Immature natural killer cell (primary cell): Measurements from ENCODE around the gene TTBK2. TPM values are rescaled to one million over a fixed set of nuclear protein-coding genes. Genes with fewer than 3 reads are reported as not detected.
A peak's percentile ranks its signal among the peaks of the same experiment; 100 is the strongest.

Experiments used
- DNase-seq, 3 donors: peaks; one replicate each; pipeline ENCODE4 v3.0.0; 2022; ENCODE audit warnings: mixed read lengths in 1 of 3
- H3K27ac Mint-ChIP-seq, 6 donors: one replicate each; pipeline ENCODE4 v1.8.0; 2020; ENCODE audit warnings: mixed read lengths in 6 of 6, mild to moderate bottlenecking in 5 of 6, inconsistent platforms in 4 of 6, moderate library complexity in 3 of 6
- H3K27me3 Mint-ChIP-seq, 3 donors: one replicate each; pipeline ENCODE4 v1.8.0; 2020 to 2021; ENCODE audit warnings: low read depth in 3 of 3, mild to moderate bottlenecking in 3 of 3, mixed read lengths in 3 of 3, moderate library complexity in 3 of 3, inconsistent platforms in 1 of 3
- H3K36me3 Mint-ChIP-seq, 3 donors: one replicate each; pipeline ENCODE4 v1.8.0; 2020; ENCODE audit warnings: mixed read lengths in 3 of 3, inconsistent platforms in 2 of 3, mild to moderate bottlenecking in 2 of 3
- H3K4me1 Mint-ChIP-seq, 2 donors: one replicate each; pipeline ENCODE4 v1.8.0; 2020; ENCODE audit warnings: inconsistent platforms in 2 of 2, mild to moderate bottlenecking in 2 of 2, mixed read lengths in 2 of 2, moderate library complexity in 1 of 2
- H3K4me3 Mint-ChIP-seq, 5 donors: one replicate each; pipeline ENCODE4 v1.8.0; 2020; ENCODE audit warnings: mild to moderate bottlenecking in 5 of 5, mixed read lengths in 5 of 5, inconsistent platforms in 3 of 5, moderate library complexity in 3 of 5
- H3K9me3 Mint-ChIP-seq, 6 donors: one replicate each; pipeline ENCODE4 v1.8.0; 2020; ENCODE audit warnings: mild to moderate bottlenecking in 6 of 6, mixed read lengths in 6 of 6, inconsistent platforms in 4 of 6, moderate library complexity in 3 of 6
- polyA plus RNA-seq, 3 donors: library from polyadenylated mRNA; unstranded; fragments of 300-500 nt; fragmentation: Illumina TruSeq; gene quantifications; one replicate each; pipeline ENCODE4 v1.2.3, GENCODE V29; 2021

The TTBK2 gene
- polyA plus RNA-seq, 3 donors from 2014 or later = 5.1 to 11.0 (median 5.9) TPM

DNA sequence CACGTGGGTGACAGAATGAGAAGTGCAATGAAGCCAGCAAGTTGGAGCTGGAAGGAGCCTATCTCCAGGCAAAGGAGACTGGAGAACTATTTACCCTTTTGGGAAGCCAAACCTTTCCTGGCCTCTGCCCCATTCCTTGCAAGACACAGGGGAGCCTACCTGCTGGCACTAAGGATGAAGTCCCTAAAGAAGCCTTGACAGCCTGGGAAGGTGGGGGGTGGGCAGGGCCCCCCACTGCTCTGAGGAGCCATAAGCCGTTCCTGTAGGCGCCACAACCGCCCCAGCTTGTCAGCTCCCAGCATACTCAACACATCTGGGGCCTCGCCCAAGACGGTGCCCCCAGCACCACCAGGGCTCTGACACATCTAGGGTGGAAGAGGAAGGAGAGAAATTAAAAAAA lies 189.1 kb downstream of the TTBK2 start:
- peak overlapping the region in 1 of 6 donors; percentile 56 for H3K27ac Mint-ChIP-seq

DNA sequence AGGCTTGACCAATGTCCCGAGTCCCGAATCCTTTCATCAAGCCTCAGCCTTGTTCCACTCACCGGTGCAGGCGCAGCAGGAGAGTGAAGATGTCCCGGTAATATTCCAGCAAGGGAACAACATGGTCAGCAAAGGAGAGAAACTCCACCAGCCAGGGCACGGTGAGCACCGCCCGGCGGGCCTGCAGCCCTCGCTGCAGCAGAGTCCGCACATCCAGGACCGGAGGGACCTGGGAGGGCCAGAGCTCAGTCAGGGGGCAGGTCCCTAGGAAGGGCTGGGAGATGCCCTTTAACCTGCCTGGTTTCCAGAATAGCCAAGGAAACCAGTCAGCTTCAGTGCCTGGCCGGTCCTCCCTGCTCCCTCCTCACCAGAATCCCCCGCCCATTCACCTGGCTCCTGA lies 190.0 kb downstream of the TTBK2 start:
- Mint-ChIP-seq H3K4me1 (peaks cover 6 to 9% of the 10 kb centered on the region in 2 donors), H3K27me3 (peaks cover 0 to 5% (median 2%) of the 10 kb centered on the region in 3 donors), H3K36me3 (peaks cover 13 to 43% (median 30%) of the 10 kb centered on the region in 3 donors), H3K27ac (peak overlapping the region in 1 of 6 donors; percentile 16), H3K9me3 (no peaks in the 10 kb centered on the region), H3K4me3 (no peak overlapping the region)
- no peak for DNase-seq

More for the DNA sequence above, 189.1 kb downstream of the TTBK2 start:
- Mint-ChIP-seq H3K27me3 (peaks cover 0 to 6% (median 2%) of the 10 kb centered on the region in 3 donors), H3K4me1 (peaks cover 6 to 14% of the 10 kb centered on the region in 2 donors), H3K9me3 (no peaks in the 10 kb centered on the region), H3K4me3 (no peak overlapping the region), H3K36me3 (peaks cover 12 to 43% (median 27%) of the 10 kb centered on the region in 3 donors)
- no peak for DNase-seq

DNA sequence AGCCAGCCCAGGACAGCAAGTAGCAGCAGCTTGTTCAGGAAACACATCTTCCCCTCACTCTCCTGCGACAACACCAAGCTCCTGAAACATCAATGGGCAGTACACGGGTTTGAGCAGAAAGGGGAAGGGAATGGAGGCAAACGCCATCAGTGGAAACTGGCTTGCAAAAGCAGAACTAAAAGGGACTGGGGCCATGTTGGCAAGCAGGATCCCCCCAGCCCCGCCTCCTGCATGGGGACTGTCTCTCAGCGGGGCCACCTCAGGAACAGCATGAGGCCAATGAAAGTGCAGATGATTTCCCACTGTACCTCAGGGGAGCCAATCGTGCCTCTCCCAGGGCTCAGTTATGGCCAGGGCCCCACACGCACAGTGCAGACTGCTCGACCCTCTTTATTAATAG lies 190.4 kb downstream of the TTBK2 start:
- Mint-ChIP-seq H3K27ac (peak overlapping the region in 1 of 6 donors; percentile 23), H3K36me3 (peaks cover 13 to 45% (median 30%) of the 10 kb centered on the region in 3 donors), H3K27me3 (peaks cover 0 to 2% (median 2%) of the 10 kb centered on the region in 3 donors), H3K9me3 (no peaks in the 10 kb centered on the region), H3K4me3 (no peak overlapping the region), H3K4me1 (peaks cover 6 to 7% of the 10 kb centered on the region in 2 donors)
- no peak for DNase-seq

DNA sequence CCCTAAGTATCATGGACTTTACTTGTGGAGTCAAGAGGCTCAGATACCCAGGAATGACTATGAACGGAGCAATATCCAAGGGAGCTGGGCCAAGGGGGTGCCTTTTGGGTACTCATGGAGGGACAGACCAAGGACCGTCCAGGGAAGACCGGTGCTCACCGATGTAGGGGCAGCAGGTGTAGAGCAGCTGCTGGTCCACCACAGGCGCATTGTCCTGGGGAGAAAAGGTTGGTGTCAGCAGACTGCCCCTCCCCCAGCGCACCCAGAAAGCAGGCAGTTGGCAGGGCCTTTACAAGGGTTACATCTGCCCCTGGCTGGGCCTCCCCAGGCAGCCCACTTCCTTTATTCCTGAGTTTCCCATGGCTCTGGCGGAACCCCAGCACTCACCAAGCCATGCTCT lies 191.2 kb downstream of the TTBK2 start:
- Mint-ChIP-seq H3K4me3 (no peak overlapping the region), H3K27ac (no peak overlapping the region), H3K9me3 (no peaks in the 10 kb centered on the region), H3K36me3 (peaks cover 13 to 52% (median 35%) of the 10 kb centered on the region in 3 donors), H3K27me3 (peaks cover 0 to 2% (median 2%) of the 10 kb centered on the region in 3 donors), H3K4me1 (peaks cover 5 to 7% of the 10 kb centered on the region in 2 donors)
- DNase-seq = no peak

DNA sequence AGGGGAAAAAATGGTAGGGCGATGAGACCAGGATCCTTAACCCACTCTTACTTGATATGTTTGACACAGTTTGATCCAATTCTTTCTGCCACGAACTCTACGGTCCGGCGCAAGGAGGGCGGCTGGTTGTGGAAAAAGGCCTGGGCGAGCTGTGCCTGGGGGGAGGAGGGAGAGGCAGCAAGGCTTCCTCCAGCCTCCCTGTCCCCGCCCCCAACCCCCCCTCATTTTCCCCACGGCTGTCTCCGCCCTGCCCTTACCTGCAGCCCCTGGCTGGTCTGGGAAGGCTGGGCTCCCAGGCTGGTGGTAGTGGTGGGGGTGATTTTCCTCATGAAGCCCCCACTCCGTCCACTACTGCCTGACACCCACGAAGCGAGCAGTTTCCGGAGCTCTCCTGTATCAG lies 191.6 kb downstream of the TTBK2 start:
- H3K27ac Mint-ChIP-seq = no peak overlapping the region
- peaks cover under 1 to 3% of the 10 kb centered on the region in 2 donors for H3K4me1 Mint-ChIP-seq
- H3K27me3 Mint-ChIP-seq = peaks cover 0 to 2% (median 2%) of the 10 kb centered on the region in 3 donors
- no peaks in the 10 kb centered on the region for H3K9me3 Mint-ChIP-seq
- H3K36me3 Mint-ChIP-seq = peaks cover 10 to 49% (median 35%) of the 10 kb centered on the region in 3 donors
- H3K4me3 Mint-ChIP-seq = no peak overlapping the region
- no peak for DNase-seq

DNA sequence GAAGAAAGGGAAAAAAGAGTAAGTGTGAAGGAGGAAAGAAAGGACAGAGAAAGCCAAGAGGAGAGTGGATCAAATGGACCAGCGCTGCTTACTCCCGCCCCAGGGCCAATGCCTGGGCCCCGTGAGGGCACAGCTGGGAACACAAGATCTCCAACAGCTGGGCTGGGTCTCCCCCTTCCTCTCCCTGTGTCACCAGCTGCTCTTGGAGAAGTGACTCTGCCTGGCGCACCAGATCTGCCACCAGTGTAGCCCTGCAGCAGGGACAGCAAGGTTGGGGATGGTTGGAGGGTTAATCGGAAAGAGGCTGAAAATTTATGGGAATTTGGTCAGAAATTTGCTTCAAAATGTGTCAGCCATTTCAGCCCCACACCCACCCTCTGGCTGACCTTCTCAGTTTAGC lies 192.0 kb downstream of the TTBK2 start:
- no peak for DNase-seq
- peaks cover 0 to 3% of the 10 kb centered on the region in 2 donors for H3K4me1 Mint-ChIP-seq
- peaks cover 0 to 2% (median 2%) of the 10 kb centered on the region in 3 donors for H3K27me3 Mint-ChIP-seq
- H3K27ac Mint-ChIP-seq = peak overlapping the region in 1 of 6 donors; percentile 30
- H3K9me3 Mint-ChIP-seq = no peaks in the 10 kb centered on the region
- H3K36me3 Mint-ChIP-seq = peaks cover 10 to 45% (median 35%) of the 10 kb centered on the region in 3 donors
- no peak overlapping the region for H3K4me3 Mint-ChIP-seq

DNA sequence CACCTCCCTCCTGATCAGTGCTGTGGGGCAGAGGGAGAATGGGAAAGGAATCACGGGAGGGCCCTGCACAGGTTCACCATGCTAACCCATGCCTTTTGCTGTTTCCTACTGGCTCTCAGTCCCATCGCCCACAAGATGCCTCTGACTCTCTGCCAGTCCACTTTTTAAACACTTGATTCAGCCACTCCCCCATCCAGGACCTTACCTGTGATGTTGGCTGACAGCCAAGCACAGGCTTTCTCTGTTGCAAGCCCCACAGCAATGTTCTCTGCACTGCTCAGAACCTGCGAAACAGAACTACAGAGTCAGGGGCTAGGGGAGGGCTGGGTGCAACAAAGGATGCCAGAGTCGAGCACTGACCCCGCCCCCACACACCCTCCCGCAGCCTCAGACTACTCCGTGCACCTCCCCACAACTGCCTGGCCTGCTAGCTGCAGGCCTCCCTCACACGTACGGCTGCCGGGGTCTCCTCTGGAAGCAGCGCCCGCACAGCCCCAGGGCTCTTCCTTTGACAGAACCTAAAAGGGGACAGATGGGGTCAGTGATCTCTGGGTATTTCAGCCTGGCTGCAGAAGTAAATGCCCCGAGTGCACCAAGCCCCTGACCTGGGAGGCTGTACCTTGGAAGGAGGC lies 192.7 kb downstream of the TTBK2 start:
- Mint-ChIP-seq H3K4me1 (peaks cover 0 to 1% of the 10 kb centered on the region in 2 donors), H3K27me3 (peaks cover 0 to 2% (median 2%) of the 10 kb centered on the region in 3 donors), H3K9me3 (no peaks in the 10 kb centered on the region), H3K4me3 (no peak overlapping the region), H3K27ac (no peak overlapping the region), H3K36me3 (peaks cover 10 to 41% (median 37%) of the 10 kb centered on the region in 3 donors)
- DNase-seq = no peak

DNA sequence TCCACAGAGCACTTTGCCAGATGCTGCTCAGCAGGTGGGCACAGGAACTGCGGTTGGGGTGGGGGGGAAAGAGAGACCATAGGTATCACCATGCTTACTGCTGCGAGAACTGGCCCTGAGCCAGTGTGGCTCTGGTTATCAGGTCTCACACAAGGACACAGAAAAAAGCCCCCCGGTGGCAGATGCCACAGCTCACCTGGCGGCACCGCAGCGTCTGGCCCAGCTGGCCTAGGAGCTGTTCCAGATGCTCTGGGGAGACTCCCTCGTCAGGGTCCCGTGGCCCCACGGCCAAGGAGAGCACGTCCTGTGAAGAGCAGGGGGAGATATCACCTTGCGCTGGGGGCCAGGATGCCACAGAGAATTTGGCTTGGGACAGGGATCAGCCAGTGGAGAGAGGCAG lies 194.5 kb downstream of the TTBK2 start:
- H3K27ac Mint-ChIP-seq = no peak overlapping the region

DNA sequence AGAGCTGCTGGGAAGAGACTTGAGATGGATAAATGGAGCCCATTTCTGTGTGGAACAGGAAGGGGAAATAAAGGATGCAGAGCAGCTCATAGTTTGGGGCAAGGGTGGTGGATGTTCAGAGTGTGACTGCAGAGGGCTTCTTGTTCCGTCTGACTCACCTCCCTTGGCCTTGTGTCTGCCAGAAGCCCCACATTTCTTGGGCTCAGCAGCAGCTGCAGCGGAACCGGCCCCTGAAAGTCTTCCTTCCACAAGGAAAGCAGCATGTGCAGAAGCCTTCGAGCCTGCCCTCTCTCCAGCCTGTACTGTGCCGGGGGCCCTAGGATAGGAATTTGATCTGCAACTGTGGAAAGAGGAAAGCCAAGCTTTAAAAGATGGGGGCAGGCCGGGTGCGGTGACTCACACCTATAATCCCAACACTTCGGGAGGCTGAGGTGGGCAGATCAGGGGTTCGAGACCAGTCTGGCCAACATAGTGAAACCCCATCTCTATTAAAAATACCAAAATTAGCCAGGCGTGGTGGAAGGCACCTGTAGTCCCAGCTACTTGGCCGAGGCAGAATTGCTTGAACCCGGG lies 195.2 kb downstream of the TTBK2 start:
- Mint-ChIP-seq H3K4me1 (peaks cover 0 to 1% of the 10 kb centered on the region in 2 donors), H3K27me3 (peaks cover 0 to 2% (median 0%) of the 10 kb centered on the region in 3 donors), H3K36me3 (peaks cover 6 to 27% (median 23%) of the 10 kb centered on the region in 3 donors), H3K27ac (no peak overlapping the region), H3K9me3 (no peaks in the 10 kb centered on the region), H3K4me3 (no peak overlapping the region)
- no peak for DNase-seq

More for the DNA sequence above, 194.5 kb downstream of the TTBK2 start:
- H3K36me3 Mint-ChIP-seq = peaks cover 6 to 27% (median 23%) of the 10 kb centered on the region in 3 donors
- H3K4me3 Mint-ChIP-seq = no peak overlapping the region
- peaks cover 0 to 1% of the 10 kb centered on the region in 2 donors for H3K4me1 Mint-ChIP-seq
- DNase-seq = no peak
- no peaks in the 10 kb centered on the region for H3K9me3 Mint-ChIP-seq
- peaks cover 0 to 2% (median 0%) of the 10 kb centered on the region in 3 donors for H3K27me3 Mint-ChIP-seq

DNA sequence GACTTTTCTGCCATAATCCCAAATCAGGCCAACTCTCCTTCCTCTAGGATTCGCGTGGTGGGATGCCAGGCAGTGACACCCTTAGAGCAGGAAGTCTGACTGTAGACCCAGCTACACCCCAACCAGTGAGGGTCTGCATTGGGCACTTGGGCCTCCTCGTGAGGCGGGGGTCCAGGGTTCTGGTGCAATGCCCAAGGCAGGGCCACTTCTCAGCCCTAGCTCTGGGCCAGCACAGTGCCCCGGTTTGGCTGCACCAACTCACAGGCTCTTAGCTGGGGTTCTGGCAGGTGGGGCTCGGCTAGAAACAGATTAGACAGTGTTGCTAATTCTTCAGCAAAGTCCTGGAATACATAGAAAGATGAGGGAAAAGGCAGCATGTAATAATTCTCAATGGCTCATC lies 196.3 kb downstream of the TTBK2 start:
- peaks cover 11 to 35% (median 28%) of the 10 kb centered on the region in 3 donors for H3K36me3 Mint-ChIP-seq
- no peak for DNase-seq
- H3K27me3 Mint-ChIP-seq = no peaks in the 10 kb centered on the region
- H3K4me1 Mint-ChIP-seq = peaks cover 0 to 1% of the 10 kb centered on the region in 2 donors
- H3K9me3 Mint-ChIP-seq = no peaks in the 10 kb centered on the region
- no peak overlapping the region for H3K4me3 Mint-ChIP-seq
- H3K27ac Mint-ChIP-seq = peak overlapping the region in 1 of 6 donors; percentile 59

DNA sequence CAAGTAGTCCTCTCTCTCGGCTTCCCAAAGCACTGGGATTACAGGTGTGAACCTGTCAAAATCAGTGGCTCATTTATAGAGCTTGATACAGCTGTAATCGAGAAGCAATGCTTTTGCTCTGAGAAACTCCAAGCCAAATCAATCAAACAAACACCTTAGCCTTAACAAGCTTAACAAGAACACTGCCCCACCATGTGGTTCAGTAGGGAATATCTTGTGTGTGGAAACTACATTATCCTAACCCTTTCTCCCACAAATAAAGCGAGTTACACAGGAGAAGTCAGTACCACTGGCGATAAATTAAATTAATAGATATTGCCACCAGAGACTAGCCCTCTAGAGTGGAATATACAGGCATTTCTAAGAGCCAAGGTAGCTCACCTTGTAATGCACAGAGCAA lies 197.5 kb downstream of the TTBK2 start:
- peak overlapping the region in 2 of 6 donors; percentile 29 to 61 for H3K27ac Mint-ChIP-seq
- H3K36me3 Mint-ChIP-seq = peaks cover 11 to 29% (median 28%) of the 10 kb centered on the region in 3 donors
- no peaks in the 10 kb centered on the region for H3K4me1 Mint-ChIP-seq

DNA sequence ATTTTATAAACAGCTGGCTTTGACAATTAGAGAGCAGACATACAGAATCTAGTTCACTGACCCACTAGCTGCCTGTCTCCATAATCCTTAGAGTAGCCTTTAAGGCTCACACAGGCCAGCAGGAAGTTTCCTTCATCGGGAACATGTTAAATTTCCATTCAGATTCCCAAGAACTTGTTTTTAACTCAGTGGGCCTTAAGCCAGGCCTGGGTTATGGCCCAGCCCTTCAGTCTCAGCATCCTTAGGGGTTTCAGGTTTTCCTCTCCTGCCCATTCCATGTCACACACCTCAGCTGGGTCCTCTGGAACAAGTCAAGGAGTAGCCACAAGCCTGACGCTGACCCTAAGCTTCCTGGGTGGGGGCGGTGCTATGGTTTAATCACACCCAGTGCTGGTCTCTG lies 198.7 kb downstream of the TTBK2 start:
- Mint-ChIP-seq H3K9me3 (no peaks in the 10 kb centered on the region), H3K27me3 (peaks cover 0 to 2% (median 0%) of the 10 kb centered on the region in 3 donors), H3K4me3 (no peak overlapping the region), H3K36me3 (peaks cover 11 to 25% (median 24%) of the 10 kb centered on the region in 3 donors), H3K4me1 (no peaks in the 10 kb centered on the region), H3K27ac (peak overlapping the region in 1 of 6 donors; percentile 7)
- no peak for DNase-seq

More for the DNA sequence above, 197.5 kb downstream of the TTBK2 start:
- no peak for DNase-seq
- no peak overlapping the region for H3K4me3 Mint-ChIP-seq
- no peaks in the 10 kb centered on the region for H3K9me3 Mint-ChIP-seq
- peaks cover 0 to 2% (median 0%) of the 10 kb centered on the region in 3 donors for H3K27me3 Mint-ChIP-seq

DNA sequence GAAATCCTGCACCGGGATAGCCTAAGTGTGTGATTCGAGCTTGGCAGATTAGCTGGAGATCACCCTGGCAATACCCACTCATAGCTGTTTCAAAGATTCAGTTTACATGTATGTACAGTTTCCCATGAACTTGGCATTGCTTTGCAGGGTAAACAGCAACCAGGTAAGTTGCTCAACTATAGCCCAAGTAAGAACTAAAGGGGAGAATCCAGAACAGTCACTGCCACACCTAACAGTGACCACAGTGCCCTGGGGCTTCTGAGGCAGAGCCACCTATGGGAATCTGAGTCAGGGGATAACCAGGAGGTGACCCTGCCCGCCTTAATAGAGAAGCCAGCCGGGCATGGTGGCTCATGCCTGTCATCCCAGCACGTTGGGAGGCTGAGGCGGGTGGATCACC lies 199.6 kb downstream of the TTBK2 start:
- Mint-ChIP-seq H3K36me3 (peaks cover 5 to 20% (median 17%) of the 10 kb centered on the region in 3 donors), H3K27me3 (peaks cover 0 to 2% (median 0%) of the 10 kb centered on the region in 3 donors), H3K4me1 (no peaks in the 10 kb centered on the region)

DNA sequence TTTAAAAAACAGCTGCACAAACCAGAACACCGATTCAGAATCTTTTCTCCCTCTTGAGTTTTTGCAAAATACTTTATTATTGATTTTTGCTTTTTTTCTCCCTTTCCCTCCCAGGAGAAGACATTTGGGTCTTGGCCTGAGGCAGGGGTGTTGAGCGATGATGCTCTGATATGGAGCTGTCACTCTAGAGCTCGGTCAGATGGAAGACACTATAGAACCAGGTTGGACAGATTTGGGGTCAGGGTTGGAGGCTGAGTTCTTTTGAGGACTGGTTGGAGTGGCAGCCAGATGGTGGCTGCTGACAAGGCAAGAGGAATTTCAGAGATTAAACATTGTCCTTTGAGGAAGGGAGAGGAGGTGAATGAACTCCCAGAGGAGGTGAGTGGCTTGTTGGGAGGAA lies 200.5 kb downstream of the TTBK2 start:
- no peak overlapping the region for H3K4me3 Mint-ChIP-seq
- peaks cover 5 to 18% (median 16%) of the 10 kb centered on the region in 3 donors for H3K36me3 Mint-ChIP-seq
- no peaks in the 10 kb centered on the region for H3K9me3 Mint-ChIP-seq
- H3K4me1 Mint-ChIP-seq = no peaks in the 10 kb centered on the region
- peak overlapping the region in 4 of 6 donors; percentile 14 to 65 (median 52) for H3K27ac Mint-ChIP-seq
- peaks cover 0 to 2% (median 0%) of the 10 kb centered on the region in 3 donors for H3K27me3 Mint-ChIP-seq
- no peak for DNase-seq

More for the DNA sequence above, 199.6 kb downstream of the TTBK2 start:
- H3K9me3 Mint-ChIP-seq = no peaks in the 10 kb centered on the region
- no peak for DNase-seq
- no peak overlapping the region for H3K27ac Mint-ChIP-seq
- H3K4me3 Mint-ChIP-seq = no peak overlapping the region
